GM19099 (cell line): ENCODE measurements around the gene ALOX15B.

ENCODE experiments used
- POLR2A ChIP-seq: IDR thresholded peaks from 3 replicates; pipeline ENCODE4 v1.6.1; 2011; ENCODE audit warnings: low read depth; ENCODE audit not compliant: insufficient read length; ENCODE audit errors: extremely low read depth

Gene ALOX15B

GRCh38 chr17:8064561-8065019 lies 25.7 kb downstream of the ALOX15B start:
- TF ChIP-seq POLR2A, result no peak

GRCh38 chr17:8066841-8067775 lies 28.2 kb downstream of the ALOX15B start:
- no peak for TF ChIP-seq POLR2A

- TF ChIP-seq POLR2A, result no peak
Observed at GRCh38 chr17:8067806-8068205, 28.9 kb downstream of the ALOX15B start.

- TF ChIP-seq POLR2A, result no peak
Observed at GRCh38 chr17:8068736-8069586, 30.1 kb downstream of the ALOX15B start.

GRCh38 chr17:8069587-8069860 lies 30.7 kb downstream of the ALOX15B start:
- no peak for TF ChIP-seq POLR2A

GRCh38 chr17:8071496-8071895 lies 32.6 kb downstream of the ALOX15B start:
- TF ChIP-seq POLR2A, result no peak

GRCh38 chr17:8072341-8072728 lies 33.5 kb downstream of the ALOX15B start:
- no peak for TF ChIP-seq POLR2A

- no peak for TF ChIP-seq POLR2A
Observed at GRCh38 chr17:8072729-8073461, 34.0 kb downstream of the ALOX15B start.

- no peak for TF ChIP-seq POLR2A
Observed at GRCh38 chr17:8073627-8074484, 35.0 kb downstream of the ALOX15B start.

GRCh38 chr17:8074554-8074953 lies 35.7 kb downstream of the ALOX15B start:
- no peak for TF ChIP-seq POLR2A

- no peak for TF ChIP-seq POLR2A
Observed at GRCh38 chr17:8075081-8075480, 36.2 kb downstream of the ALOX15B start.

GRCh38 chr17:8075574-8076342 lies 36.9 kb downstream of the ALOX15B start:
- no peak for TF ChIP-seq POLR2A

GRCh38 chr17:8076502-8077266 lies 37.8 kb downstream of the ALOX15B start:
- TF ChIP-seq POLR2A, result no peak
